Fibroblast of skin of right biceps (primary cell): ENCODE data around the gene NUMA1.

Experiments used
- DNase-seq: peaks from one replicate; pipeline ENCODE4 v3.0.0-alpha.2; 2013

Gene NUMA1

DNA sequence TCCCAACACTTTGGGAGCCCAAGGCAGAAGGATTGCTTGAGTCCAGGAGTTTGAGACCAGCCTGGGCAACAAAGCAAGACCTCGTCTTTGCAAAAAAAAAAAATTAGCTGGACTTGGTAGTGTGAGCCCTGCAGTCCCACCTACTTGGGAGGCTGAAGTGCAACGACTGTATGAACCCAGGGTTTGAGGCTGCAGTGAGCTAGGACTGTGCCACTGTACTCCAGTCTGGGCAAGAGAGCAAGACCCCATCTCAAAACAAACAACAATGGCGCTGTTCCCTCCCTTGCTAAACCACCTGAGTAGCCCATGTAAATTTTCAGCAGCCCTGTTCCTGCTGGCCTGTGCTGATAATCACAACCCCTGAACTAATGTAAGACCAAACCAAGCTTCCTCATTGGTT lies 19.7 kb upstream of the NUMA1 start:
- no peak for DNase-seq

DNA sequence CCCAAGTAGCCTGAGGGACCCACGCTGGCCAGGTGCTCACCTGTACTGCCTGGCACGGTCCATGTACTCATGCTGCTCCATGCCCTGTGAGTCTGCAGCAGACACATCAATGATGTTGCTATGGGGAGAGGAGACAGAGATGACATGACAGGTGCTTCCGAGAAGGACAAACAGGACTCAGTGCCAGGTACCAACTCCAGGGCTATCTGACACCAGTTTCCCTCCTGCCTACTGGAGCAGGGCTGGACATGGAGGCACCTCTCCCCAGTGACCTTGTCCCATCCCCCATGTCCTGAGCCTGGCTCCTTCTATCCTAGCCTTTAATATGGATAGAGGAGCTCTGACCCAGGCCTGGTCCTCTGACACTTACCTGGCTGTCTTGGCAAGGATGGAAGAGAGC lies 18.4 kb upstream of the NUMA1 start:
- no peak for DNase-seq

DNA sequence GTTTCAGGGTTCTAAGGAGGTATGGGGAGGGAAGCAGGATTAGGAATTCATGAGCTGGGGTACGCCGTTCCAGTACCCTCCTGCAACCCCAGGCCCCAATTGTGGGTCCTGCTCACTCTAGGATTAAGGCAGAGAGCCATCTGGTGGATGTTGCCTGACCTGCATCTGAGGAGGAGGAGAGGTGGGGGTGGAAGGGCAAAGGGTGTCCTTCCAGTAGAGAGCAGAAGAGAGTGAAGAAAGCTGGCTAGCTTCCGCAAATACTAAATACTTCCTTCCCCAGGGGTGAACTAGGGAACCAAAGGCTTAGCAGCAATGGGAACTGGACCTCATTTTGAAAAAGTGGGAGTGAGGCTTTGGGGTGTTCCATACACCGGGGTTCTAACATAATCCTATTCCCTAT lies 10.9 kb upstream of the NUMA1 start:
- DNase-seq = peak; percentile 61

DNA sequence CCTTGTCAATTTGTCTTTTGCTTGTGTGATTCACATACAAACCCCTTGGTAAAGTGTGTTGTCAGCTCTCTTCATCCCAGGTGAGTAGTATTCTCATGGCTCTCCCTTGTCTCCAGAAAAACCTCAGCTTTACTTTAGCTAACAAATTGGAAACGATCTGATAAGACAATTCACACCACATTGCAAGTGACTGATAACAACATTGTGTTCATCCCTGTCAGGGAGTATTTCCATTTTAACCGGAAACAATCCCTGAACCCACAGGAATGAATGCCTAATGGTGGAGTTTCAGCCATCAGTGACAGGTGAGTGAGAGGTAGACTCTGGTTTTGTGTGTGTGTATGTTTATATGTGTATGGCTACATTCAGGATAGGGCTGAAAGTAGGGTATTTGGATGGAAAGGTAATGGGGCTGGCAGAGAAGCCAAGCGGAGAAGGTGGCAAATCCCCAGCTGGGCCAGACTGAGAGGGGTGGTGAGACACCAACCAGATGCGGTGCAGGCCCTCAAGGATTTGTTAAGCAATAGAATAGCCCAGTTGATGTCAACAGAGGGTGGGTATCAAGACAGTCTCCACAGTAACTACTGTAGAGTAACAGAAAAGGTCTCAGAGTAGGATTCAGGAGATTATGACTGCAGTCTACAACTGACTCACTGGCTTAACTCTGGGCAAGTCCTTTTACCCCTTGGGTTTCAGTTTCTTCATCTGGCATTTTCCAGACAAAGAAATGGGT lies 7.9 kb upstream of the NUMA1 start:
- no peak for DNase-seq

DNA sequence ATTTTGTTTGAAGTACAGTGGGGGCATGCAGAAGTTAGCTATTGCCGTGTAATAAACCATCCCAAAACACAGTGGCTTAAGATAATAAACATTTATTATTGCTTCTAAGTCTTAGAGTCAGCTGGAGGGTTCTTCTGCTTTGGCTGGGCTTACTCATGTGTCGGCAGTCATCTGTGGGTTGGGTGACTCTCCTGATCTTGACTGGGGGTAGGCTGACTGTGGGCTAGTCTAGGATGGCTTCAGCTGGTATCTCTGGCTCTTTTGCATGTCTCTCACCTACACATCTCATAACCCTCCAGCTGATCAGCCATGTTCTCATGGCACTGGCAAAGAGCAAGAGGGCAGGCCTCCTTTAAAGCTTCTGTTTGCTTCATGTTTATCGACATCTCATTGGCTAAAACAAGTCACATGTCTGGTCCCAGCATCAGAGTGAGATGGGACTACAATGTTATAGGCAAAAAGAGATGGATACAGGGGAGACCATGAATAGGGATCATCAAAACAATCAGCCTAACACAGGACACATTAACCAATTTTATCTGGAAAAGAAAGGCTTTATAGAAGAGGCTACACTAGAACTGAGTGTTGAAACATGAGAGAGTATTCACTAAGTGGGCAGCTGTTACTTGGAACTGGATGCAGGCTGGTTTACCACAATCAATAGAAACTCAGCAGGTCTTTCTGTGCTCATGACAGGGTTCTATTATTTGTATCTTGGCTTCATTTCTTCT lies 5.4 kb upstream of the NUMA1 start:
- no peak for DNase-seq

DNA sequence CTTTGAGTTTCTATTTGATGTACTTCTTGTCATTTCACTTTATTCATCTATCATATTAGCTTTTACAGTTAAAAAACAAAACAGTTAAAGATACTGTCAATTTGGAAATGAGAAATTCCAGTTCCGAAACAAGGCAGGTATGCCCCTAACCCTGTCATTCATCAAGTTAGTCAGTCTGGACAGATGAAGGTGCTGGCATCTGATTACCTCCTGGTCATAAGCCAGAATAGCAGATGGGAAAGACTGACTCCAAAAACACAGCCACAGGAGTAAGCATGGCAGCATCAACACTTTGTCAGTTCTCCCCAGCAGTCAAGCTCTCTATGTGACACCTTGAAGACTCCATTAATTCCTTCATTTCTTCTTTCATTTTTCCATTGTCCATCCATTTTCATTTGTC lies 4.6 kb upstream of the NUMA1 start:
- no peak for DNase-seq

DNA sequence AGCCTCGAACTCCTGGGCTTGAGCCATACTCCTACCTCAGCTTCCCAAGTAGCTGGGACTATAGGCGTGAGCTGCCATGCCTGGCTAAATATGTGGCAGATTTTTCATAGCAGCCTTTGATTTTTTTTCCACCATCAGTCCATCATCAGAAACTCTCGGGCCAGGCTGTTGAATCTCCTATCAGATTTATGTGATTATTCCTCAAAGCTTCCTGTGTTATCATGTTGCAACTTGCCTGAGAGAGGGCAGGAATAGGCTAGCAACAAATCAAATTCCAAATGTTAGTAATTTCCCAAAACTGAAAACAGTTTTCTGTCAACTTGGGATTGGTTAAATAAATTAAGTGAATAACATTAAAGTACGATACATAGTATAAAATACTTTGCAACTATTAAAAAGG lies 3.7 kb upstream of the NUMA1 start:
- DNase-seq = no peak

DNA sequence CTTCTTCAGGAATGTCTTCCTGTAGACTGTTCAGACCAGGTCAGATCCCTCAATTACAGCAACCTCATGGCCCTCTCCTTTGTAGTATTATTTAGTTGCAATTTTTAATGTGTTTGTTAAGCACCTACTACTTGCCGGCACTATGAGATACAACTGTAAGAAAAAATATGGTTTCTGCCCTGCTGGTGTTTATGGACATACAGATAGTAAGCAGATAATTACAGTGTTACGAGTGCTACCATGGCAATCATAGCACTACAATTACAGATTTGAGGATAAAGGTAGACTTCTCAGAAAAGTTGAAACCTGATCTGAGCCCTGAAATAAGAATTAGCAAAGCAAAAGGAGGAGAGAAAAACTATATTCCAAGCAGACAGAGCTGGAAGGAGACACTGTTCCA lies 3.1 kb upstream of the NUMA1 start:
- no peak for DNase-seq

DNA sequence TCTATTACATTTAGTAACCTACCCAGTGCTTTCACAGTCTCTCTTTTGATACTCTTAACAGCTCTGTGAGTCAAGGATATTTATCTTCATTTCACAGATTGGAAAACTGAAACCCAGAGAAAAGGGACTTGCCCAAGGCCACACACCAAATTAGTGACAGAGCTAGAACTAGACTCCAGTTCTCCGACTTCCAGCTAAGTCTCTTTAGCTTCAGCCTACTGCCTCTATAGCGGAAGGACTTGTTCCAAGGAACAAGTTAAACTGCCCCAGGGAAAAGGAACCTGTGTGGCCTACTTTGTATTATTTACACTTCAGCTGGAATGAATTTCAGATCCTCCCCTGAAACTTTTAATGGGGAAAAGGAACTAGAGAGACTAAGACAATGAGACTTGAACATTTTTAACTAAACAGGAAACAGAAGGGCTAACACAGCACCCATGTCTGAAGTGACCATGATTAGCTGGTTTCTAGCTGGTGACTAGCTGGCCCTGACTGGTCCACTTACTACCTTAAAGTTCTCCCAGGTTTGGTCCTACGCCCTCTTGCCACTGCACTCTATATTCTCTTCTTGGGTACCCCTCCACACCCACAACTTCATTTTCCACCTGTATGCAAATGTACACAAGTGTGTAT lies 1.6 kb upstream of the NUMA1 start:
- no peak for DNase-seq

DNA sequence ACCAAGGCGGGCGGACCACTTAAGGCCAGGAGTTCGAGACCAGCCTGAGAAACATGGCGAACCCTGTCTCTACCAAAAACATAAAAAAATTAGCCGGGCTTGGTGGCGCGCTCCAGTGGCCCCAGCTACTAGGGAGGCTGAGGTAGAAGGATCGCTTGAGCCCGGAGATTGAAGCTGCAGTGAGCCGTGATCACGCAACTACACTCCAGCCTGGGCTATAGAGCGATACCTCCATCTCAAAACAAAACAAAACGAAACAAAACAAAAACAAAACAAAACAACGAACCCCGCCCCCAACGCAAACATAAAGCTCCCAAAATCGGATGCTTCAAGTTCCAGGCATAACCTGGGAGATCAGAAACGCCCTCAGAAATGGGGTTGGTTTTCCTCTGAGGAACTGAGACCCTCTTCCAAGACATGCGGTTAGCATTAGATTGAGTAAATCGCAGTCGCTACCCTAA lies 872 bp upstream of the NUMA1 start:
- DNase-seq = no peak

DNA sequence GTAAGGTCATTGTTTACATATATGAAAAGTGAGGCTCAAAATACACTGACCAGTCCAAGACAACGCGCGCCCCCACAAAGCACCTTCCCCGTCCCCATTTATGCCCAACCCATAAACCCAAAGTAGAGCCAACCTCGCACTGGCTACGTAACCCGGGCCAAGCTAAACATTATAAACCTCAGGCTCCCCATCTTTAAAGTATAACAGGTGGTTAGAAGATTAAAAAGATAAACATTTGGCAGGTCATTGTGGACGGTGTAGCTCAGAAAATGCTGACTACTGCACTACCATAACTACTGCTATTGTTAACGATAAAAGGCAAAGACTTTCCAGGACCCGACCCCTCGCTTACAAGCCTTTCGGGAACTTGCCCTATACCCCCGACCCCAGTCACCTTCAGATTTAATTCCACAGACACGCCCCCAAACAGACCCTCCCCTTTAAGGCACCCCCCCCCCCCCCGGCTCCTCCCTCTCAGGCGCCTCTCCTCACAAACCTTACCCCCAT lies 470 bp downstream of the NUMA1 start:
- no peak for DNase-seq

DNA sequence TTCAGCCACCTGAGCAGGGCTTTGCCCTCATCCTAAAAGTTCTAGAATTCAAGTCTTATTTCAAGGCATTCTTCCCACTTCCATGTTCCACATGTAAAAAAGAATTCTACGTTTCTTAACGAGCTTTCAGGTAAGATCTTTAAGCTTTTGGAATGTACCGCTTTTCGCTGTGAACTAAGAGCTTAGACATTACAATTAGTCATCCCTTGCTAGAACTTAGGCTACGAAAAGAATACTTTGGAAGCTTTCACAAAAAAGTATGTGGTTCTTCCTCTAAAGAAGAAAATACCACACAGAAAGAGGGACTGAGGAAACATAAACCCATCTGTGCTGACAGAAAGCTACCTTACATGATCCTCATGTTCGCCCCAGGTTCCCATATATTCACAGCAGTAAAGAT lies 1.9 kb downstream of the NUMA1 start:
- no peak for DNase-seq

DNA sequence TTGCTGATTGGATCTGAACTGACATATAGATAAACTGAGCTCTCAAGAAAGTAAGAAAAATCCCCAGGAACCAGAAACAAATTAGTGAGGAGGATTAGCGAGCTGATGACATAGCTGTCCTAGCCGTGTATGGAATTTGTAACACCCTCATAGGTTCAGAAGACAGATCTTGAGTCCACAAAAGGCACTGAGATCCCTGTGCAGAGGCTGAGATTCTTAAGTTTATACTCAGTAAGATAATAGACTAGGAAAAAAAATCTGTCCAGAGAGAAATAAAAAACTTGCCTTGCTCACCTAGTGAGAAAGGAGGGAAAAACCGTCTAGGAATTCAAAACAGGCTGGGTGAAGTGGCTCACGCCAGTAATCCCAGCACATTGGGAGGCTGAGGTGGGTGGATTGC lies 4.6 kb downstream of the NUMA1 start:
- DNase-seq = no peak

DNA sequence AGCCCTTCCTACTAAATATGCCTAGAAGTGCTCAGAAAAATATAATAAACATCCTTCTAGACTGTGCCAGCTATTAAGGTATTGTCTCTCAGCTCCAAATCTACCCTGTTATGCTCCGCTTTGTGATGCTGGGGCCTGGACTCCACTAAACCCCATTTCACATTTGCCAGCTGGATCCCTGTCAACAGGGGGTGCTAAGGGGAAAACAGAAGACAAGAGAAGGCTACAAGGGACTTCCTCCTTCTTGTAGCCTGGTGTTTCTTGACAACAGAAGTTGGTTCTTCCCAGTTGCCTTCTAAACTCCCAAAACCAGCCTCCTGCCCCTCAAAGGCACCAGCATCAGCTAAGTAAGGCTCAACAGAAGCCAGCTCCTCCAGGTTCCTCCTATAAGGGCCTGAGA lies 5.2 kb downstream of the NUMA1 start:
- DNase-seq = peak; percentile 22

DNA sequence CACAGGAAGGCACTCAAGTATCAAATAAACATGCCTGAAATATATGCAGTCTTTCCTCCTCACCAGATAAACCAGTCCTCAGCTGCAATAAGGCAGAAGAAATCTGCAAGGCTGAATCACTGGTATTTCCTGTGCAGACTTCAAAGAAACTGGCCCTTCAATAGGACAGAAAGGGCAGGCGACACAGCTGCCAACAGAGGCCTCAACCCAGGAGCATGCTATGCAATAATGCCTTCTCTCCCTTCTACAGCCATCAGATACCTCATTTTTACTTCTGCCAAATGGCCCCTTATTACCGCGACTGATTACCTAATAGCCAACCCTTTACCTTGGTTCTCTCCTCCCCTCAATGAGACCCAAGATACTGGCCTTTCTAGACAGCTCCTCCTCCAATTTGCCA lies 8.0 kb downstream of the NUMA1 start:
- peak; percentile 81 for DNase-seq

DNA sequence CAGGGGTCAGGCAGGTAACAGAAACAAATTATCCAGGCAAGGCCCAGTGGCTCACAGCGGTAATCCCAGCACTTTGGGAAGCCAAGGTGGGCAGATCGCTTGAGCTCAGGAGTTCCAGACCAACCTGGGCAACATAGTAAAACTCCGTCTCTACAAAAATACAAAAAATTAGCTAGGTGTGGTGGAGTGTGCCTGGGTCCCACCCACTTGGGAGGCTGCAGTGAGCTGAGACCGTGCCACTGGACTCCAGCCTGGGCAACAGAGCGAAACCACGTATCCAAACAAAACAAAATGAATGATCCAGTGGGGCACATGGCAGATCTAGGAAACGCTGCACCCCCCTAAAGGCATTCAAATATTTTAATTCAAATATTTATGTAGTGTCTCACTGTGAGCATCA lies 9.9 kb downstream of the NUMA1 start:
- DNase-seq = no peak

DNA sequence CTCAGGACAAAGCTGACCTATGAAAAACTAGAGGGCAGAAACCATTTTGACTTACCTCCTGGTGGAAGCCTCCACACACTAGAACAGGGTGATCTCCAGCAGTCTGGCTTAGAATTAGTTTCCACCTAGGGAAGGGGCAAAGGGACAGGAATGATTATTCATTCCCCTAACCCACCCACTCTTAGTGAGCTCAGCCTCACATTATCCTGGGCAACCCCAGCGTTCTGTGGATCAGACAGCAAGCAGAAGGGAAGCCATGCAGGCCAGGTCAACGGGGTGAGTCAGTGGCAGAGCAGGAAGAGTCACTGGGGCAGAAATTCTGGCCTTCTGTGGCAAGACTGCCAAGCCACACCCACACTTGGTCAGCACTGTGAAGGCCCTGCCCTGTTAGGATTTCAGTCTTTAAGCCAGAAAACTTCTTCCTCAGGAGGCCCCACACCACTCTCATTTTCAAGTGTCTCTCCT lies 10.5 kb downstream of the NUMA1 start:
- DNase-seq = peak; percentile 70

DNA sequence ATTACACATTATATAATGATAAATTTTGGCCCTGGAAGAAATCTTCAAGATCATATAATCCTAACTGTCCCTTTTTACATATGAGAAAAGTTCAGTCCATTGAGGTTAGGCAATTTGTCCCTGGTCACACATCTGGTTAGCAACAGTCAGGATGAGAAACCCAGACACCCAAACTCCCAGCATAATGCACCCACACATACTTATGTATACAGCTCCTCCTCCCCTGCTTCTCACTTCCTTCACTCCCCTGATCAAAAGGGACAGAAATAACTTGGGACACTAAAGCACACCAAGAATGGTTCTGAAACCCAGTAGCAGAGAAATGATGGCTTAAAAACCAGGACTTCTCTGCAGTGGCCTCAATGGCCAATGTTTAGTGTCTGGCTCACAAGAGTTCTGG lies 11.1 kb downstream of the NUMA1 start:
- DNase-seq = no peak

DNA sequence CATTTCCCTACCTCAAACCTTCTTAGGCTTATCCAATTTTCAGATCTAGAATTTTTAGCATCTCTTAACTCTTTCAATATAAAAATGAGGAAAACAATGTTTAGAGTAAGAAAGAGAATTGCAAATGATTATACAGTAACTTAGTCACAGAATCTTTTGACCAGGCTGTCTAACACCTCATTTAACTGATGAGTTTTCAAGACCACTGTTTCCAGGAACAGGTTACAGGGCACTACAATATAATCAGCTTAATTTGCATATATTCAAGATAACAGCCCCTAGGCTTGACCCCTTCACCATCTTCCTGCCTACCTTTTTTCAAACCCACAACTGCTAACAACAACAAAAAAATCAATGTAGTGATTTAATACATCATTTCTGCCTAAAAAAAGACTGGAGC lies 12.7 kb downstream of the NUMA1 start:
- no peak for DNase-seq

DNA sequence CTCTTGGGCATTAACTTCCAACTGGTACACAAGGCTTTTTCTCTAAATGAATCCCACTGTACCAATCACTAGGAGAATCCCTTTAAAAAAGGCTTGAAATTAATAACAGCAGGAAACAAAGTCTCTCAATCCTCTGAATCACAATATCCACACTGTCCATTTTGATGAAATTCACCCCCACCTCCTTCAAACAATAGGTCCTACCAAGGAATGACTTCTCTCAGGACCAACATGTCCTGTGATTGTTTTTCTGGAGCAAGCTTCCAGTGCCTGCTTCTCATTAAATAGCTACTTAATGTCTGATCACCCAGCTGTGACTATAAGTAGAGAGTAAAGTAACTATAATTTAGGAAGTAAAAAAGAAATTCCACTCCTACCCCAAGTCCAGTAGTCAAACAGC lies 13.1 kb downstream of the NUMA1 start:
- no peak for DNase-seq

DNA sequence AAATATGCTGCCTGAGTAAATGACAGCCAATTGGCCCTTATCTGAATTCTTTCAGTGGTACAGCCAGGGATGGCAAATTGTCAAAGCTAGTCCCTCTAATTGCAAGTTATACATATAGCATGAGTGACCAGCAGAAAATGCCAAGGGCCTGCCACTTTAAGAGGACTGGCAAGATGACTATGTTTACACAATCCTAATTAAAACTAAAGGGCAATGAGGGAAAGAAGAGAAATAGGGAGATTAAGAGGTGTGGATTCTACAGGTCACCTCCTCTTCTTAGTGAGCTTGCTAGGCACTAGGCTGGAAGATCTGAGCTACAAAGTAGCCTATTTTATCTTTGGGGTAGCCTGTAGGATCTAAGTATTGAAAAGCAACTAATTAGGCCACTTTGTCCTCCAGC lies 13.5 kb downstream of the NUMA1 start:
- DNase-seq = no peak

DNA sequence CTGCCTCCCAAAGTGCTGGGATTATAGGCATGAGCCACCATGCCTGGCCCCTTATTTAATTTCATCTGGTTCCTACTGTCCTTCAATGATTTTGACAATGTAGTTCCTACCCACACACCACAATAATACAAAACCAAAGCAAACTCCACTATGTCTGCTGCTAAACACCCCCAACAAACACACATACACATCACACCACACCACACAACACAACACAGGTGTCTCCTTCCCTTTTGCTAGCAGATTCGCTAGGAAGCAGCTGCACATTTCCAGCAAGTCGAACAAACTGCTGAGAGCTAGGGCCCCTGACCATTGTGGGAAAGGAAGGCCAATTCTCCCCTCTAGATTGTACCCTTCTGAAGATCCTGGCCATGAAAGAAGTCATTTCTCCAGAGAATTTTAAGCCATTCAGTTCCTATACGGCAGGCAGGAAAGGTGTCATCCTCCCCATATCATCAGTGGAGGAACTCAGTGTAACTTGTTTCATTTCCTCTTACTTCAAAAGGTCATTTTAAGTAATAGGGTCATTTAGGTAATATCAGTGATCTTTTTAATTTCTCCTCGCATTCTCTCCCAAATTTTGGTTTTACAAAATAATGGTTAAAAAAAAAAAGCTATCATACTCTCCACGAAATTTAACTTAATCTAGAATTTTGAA lies 18.5 kb downstream of the NUMA1 start:
- DNase-seq = no peak

DNA sequence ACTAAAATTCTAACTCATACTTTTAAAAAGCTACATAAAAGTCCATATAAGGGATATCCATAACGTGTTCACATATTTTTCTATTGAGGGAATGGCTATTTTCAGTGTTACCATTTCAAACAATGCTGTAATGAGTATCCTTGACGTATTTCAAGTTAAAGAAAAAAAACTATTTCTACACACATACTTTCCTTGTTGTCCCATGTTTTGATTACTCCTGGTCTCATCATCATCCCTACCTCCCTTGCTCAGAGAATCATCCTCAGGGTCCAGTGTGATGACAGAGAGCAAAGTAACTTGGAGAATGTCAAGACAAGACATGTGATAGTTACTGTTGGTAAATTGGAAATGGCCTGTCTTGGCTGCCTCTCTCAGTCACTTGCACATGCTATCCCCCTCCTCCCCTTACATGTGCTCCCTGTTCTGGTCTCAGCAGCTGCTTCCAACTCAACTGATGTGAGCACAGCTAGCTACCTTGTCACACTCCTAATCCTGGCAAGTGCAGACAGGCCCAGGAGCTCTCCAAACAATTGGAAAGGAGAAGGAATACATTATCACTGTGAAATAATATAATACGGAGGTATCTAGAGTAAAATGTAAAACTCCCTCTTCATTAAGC lies 21.8 kb downstream of the NUMA1 start:
- peak; percentile 76 for DNase-seq
